Loucy (cell line): Measurements from ENCODE around the gene PAQR4.

ENCODE experiments used
- H2AFZ ChIP-seq: fragments of 200-600 bp; sonication (generic); 2 replicates; pipeline ENCODE4 v1.6.0; 2016; ENCODE audit warnings: antibody characterized with exemption, mild to moderate bottlenecking, low read length, moderate library complexity
- H3F3A ChIP-seq: fragments of 200-600 bp; 2 replicates; pipeline ENCODE4 v1.6.0; 2016; ENCODE audit warnings: antibody characterized with exemption, low read depth, mild to moderate bottlenecking
- H3K27me3 ChIP-seq: fragments of 200-600 bp; sonication (generic); 2 replicates; pipeline ENCODE4 v1.6.1; 2014; ENCODE audit warnings: low read length, mild to moderate bottlenecking; ENCODE audit not compliant: insufficient read depth, poor library complexity, severe bottlenecking
- H3K36me3 ChIP-seq: fragments of 200-600 bp; sonication (generic); 2 replicates; pipeline ENCODE4 v1.6.1; 2016; ENCODE audit warnings: low read length; ENCODE audit not compliant: insufficient read depth
- H3K4me1 ChIP-seq: fragments of 200-600 bp; sonication (generic); 2 replicates; pipeline ENCODE4 v1.5.1; 2014; ENCODE audit warnings: low read length, mild to moderate bottlenecking; ENCODE audit not compliant: insufficient read depth, poor library complexity, severe bottlenecking
- H3K4me2 ChIP-seq: fragments of 200-600 bp; sonication (generic); 2 replicates; pipeline ENCODE4 v1.6.0; 2014; ENCODE audit warnings: antibody characterized with exemption, low read length, low read depth, mild to moderate bottlenecking; ENCODE audit not compliant: poor library complexity, severe bottlenecking
- H3K4me3 ChIP-seq: fragments of 200-600 bp; sonication (generic); 2 replicates; pipeline ENCODE4 v1.5.1; 2014; ENCODE audit warnings: low read length, mild to moderate bottlenecking, mixed read lengths; ENCODE audit not compliant: poor library complexity, severe bottlenecking
- H3K79me2 ChIP-seq: fragments of 200-600 bp; sonication (generic); 2 replicates; pipeline ENCODE4 v1.6.1; 2014; ENCODE audit warnings: low read length; ENCODE audit not compliant: insufficient read depth
- H3K9ac ChIP-seq: fragments of 200-600 bp; sonication (generic); 2 replicates; pipeline ENCODE4 v1.6.0; 2014; ENCODE audit warnings: mild to moderate bottlenecking, low read depth, low read length, moderate library complexity; ENCODE audit not compliant: poor library complexity, severe bottlenecking
- H3K9me2 ChIP-seq: fragments of 200-600 bp; sonication (generic); replicated peaks from 2 replicates; pipeline ENCODE4 v1.6.1; 2016; ENCODE audit warnings: low read depth, low read length, mixed read lengths
- H3K9me3 ChIP-seq: fragments of 200-600 bp; sonication (generic); 2 replicates; pipeline ENCODE4 v1.6.1; 2014; ENCODE audit warnings: mild to moderate bottlenecking, antibody characterized with exemption, low read length, low read depth; ENCODE audit not compliant: insufficient read depth
- H4K20me1 ChIP-seq: fragments of 200-600 bp; sonication (generic); 2 replicates; pipeline ENCODE4 v1.6.0; 2014; ENCODE audit warnings: antibody characterized with exemption, low read length, mild to moderate bottlenecking; ENCODE audit not compliant: insufficient read depth, poor library complexity, severe bottlenecking
- CTCF ChIP-seq: fragments of 200-600 bp; sonication (generic); conservative IDR thresholded peaks from 2 replicates; pipeline ENCODE4 v1.5.1; 2014; ENCODE audit warnings: mild to moderate bottlenecking, antibody characterized with exemption, low read length
- EZH2phosphoT487 ChIP-seq: fragments of 200-600 bp; IDR thresholded peaks from 2 replicates; pipeline ENCODE4 v1.6.1; 2018; ENCODE audit warnings: antibody characterized with exemption, mild to moderate bottlenecking, moderate library complexity, borderline replicate concordance

The PAQR4 gene

DNA sequence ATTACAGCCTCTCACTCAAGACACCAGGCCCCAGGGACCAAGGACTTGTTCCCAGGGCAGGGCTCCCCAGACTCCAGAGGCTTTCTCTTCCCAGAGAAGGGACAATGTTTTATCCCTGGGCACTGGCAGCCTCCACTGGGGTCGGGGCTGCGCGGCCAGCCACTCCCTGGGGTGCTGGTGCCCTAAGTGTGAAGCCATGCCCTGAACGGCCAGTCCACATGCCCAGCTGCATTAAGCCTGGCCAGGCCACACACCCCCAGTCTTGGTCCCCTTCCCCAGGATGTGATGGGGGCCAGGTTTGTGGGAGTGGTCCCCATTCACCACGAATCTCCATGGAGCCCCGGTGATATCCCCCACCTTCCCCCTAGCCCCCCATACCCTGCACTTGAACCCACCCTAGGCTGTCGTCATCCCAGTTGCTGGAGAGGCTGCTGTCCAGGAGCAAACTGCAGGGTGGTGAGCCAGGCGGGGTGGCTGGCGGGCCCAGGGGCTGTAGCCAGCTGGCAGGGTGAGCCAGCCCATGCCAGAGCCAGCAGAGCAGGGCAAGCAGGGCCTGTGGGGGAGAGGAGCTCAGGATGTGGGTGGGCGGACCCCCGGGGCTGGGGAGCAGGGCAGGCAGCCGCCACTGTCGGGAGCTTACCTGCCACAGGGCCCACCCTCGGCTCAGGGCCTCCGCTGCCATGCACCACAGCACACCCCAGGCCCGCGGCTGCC, 4.6 kb downstream of the PAQR4 start:
- Histone ChIP-seq H3F3A (no peaks in the 10 kb centered on the region), H2AFZ (no peak overlapping the region), H3K79me2 (peaks cover 28% of the 10 kb centered on the region; the same call in 1 of the 2 replicates), H3K9me3 (no peaks in the 10 kb centered on the region), H3K9me2 (no peaks in the 10 kb centered on the region), H4K20me1 (peaks cover 7% of the 10 kb centered on the region), H3K4me2 (no peak overlapping the region), H3K9ac (no peak overlapping the region), H3K36me3 (no peaks in the 10 kb centered on the region), H3K4me3 (no peak overlapping the region), H3K27me3 (no peaks in the 10 kb centered on the region), H3K4me1 (peaks cover 2% of the 10 kb centered on the region)
- no peak for TF ChIP-seq EZH2phosphoT487
- no peak for TF ChIP-seq CTCF

DNA sequence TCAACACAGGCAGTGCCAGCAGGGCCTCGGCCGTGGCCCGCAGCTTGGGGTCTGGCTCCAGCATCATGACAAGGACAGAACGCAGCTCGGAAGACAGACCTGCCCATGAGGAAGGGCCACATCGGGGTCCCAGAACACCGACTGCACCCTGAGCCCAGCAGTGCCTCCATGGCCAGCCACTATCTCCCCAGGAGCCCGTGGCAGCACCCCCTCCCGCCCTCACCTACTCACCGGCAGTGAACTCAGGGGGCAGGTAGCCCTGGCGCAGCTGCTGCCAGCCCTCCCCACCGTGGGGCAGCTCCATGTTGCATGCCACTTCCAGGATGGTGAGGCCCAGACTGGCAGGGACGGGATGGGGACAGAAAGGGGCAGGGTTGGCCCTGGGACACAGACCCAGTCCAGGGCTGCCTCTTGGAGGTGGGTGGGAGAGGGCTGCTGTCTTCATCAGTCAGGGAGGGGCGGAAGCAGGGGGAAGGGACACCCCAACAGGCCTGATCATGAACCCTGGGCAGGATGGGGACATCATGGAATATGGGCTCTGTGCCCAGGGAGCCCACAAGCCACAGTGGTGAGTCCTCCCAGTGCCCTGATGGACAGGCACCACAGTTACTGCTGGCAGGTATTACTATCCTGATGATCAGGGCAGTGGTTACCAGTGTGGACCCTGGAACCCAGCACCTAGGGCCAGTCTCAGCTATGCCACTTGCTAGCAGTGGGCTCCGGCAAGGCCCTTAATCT, 5.3 kb downstream of the PAQR4 start:
- peaks cover 2% of the 10 kb centered on the region for H3K4me1 ChIP-seq
- peaks cover 31% of the 10 kb centered on the region for H3K79me2 ChIP-seq
- TF ChIP-seq EZH2phosphoT487 = no peak
- TF ChIP-seq CTCF = no peak
- H4K20me1 ChIP-seq = peaks cover 7% of the 10 kb centered on the region
- no peak overlapping the region for H3K4me3 ChIP-seq
- no peak overlapping the region for H3K9ac ChIP-seq
- no peaks in the 10 kb centered on the region for H3K27me3 ChIP-seq
- no peaks in the 10 kb centered on the region for H3F3A ChIP-seq
- H3K4me2 ChIP-seq = no peak overlapping the region
- no peaks in the 10 kb centered on the region for H3K36me3 ChIP-seq
- H3K9me2 ChIP-seq = no peaks in the 10 kb centered on the region
- no peaks in the 10 kb centered on the region for H3K9me3 ChIP-seq
- H2AFZ ChIP-seq = no peak overlapping the region

- no peaks in the 10 kb centered on the region for H3K9me3 ChIP-seq
- no peak for TF ChIP-seq CTCF
- no peak for TF ChIP-seq EZH2phosphoT487
- no peaks in the 10 kb centered on the region for H3K36me3 ChIP-seq
- no peaks in the 10 kb centered on the region for H3F3A ChIP-seq
- H3K9me2 ChIP-seq = no peaks in the 10 kb centered on the region
- no peak overlapping the region for H3K4me3 ChIP-seq
- H3K27me3 ChIP-seq = no peaks in the 10 kb centered on the region
- peaks cover 2% of the 10 kb centered on the region for H3K4me1 ChIP-seq
- no peak overlapping the region for H3K4me2 ChIP-seq
- H2AFZ ChIP-seq = no peak overlapping the region
- H4K20me1 ChIP-seq = peaks cover 7% of the 10 kb centered on the region
- H3K79me2 ChIP-seq = peaks cover 36% of the 10 kb centered on the region
- no peak overlapping the region for H3K9ac ChIP-seq
Measured at GRCh38 chr16:2975161-2975795, 6.1 kb downstream of the PAQR4 start.
